ENCODE results near the gene SSTR5.
"Not testable (repeated sequence)": the region's sequence is repeated elsewhere in the genome, so short reads cannot be mapped to it uniquely, and the experiment has no call there.

The SSTR5 gene

GRCh38 chr16:1072526-1073261, at the start of gene SSTR5:
TSS of gene SSTR5 (plus strand) at chr16:1072747. CDS start at chr16:1078869, 6,122 bp downstream.
- no peak for DNase-seq

GRCh38 chr16:1024138-1024537, 48.4 kb upstream of the SSTR5 start:
- no peak for DNase-seq

- DNase-seq = not testable (repeated sequence)
Measured at GRCh38 chr16:1025183-1025809, 47.3 kb upstream of the SSTR5 start.

- no peak for DNase-seq
Measured at GRCh38 chr16:1026057-1026783, 46.3 kb upstream of the SSTR5 start.

GRCh38 chr16:1026784-1027500, 45.6 kb upstream of the SSTR5 start:
- no peak for DNase-seq

GRCh38 chr16:1027501-1027815, 45.1 kb upstream of the SSTR5 start:
- no peak for DNase-seq

- no peak for DNase-seq
Measured at GRCh38 chr16:1028056-1028455, 44.5 kb upstream of the SSTR5 start.

- no peak for DNase-seq
Measured at GRCh38 chr16:1028524-1029258, 43.9 kb upstream of the SSTR5 start.

- DNase-seq = no peak
Measured at GRCh38 chr16:1029259-1029545, 43.3 kb upstream of the SSTR5 start.

- DNase-seq = no peak
Measured at GRCh38 chr16:1030473-1030901, 42.1 kb upstream of the SSTR5 start.

- no peak for DNase-seq
Measured at GRCh38 chr16:1031666-1032065, 40.9 kb upstream of the SSTR5 start.

GRCh38 chr16:1032607-1033006, 39.9 kb upstream of the SSTR5 start:
- no peak for DNase-seq

- no peak for DNase-seq
Measured at GRCh38 chr16:1033128-1033679, 39.3 kb upstream of the SSTR5 start.

GRCh38 chr16:1034230-1035065, 38.1 kb upstream of the SSTR5 start:
- no peak for DNase-seq

- no peak for DNase-seq
Measured at GRCh38 chr16:1035066-1035415, 37.5 kb upstream of the SSTR5 start.

- no peak for DNase-seq
Measured at GRCh38 chr16:1036166-1036565, 36.4 kb upstream of the SSTR5 start.

- DNase-seq = no peak
Measured at GRCh38 chr16:1036726-1037393, 35.7 kb upstream of the SSTR5 start.

GRCh38 chr16:1037394-1038257, 34.9 kb upstream of the SSTR5 start:
- no peak for DNase-seq

GRCh38 chr16:1038932-1039331, 33.6 kb upstream of the SSTR5 start:
- DNase-seq = no peak

GRCh38 chr16:1039762-1040161, 32.8 kb upstream of the SSTR5 start:
- no peak for DNase-seq

Measured in cerebellar nuclear complex (tissue), 1 donor.